ENCODE measurements around the gene MYH10.

DNA sequence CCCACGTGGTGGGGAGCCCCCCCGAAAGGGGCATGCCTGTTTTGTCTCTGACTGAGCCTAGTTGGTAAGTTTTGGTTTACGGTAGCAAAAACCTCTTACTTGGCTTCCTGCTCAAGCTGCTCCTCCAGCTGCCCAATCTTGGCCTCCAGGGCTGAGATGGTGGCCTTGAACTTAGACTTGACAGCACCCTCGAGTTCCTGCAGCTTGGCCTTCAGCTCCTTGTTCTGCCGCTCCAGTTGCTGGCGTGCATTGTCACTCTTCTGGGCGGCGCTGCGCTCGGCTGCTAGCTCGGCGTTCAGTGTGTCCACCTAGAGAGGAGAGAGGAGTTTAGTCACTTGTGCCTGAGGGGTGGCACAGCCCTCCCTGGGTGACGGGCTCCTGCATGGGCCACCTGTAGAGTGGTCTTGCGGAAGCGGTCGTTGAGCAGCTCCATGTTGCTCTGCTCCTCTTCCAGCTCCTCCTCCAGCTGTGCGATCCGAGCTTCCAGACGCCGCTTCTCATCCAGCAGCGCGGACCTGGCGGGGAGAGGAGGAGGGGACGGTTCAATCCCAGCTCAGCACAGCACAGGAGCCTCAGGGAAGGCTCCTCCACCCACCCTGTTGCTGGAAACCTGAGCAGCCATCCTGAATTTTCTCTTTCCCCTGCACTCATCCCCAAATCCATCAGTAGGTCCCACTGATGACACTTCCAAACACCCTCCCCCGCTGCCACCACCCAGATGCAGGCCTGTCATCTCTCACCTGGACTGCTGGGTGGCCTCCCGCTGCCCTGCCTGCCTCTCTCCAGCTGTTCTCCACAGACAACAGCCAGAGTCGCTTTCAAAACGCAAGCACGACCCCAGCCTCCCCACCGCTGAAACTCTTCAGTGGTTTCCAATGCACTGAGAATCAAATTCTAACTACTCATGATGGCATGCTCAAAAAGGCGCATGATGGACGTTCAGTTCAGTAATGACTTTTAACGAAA lies 150.2 kb downstream of the MYH10 start:
- TF ChIP-seq, protein P1, sequence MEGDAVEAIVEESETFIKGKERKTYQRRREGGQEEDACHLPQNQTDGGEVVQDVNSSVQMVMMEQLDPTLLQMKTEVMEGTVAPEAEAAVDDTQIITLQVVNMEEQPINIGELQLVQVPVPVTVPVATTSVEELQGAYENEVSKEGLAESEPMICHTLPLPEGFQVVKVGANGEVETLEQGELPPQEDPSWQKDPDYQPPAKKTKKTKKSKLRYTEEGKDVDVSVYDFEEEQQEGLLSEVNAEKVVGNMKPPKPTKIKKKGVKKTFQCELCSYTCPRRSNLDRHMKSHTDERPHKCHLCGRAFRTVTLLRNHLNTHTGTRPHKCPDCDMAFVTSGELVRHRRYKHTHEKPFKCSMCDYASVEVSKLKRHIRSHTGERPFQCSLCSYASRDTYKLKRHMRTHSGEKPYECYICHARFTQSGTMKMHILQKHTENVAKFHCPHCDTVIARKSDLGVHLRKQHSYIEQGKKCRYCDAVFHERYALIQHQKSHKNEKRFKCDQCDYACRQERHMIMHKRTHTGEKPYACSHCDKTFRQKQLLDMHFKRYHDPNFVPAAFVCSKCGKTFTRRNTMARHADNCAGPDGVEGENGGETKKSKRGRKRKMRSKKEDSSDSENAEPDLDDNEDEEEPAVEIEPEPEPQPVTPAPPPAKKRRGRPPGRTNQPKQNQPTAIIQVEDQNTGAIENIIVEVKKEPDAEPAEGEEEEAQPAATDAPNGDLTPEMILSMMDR (IDR thresholded peaks at IDR 0.05; ENCODE audit: low read length), result no peak
- no peak for TF ChIP-seq EZH2 (optimal IDR thresholded peaks at IDR 0.05; ENCODE audit: low read depth, low read length)

Measured in MM.1S (cell line).